ENCODE measurements around the gene CLDN10. TPM values are rescaled to one million over a fixed set of nuclear protein-coding genes. Genes with fewer than 3 reads are reported as not detected.

Gene CLDN10
- total and polyA plus RNA-seq, 2 of the 8 experiments (the other 6 are each of a cell fraction or from before 2014, with no cell fraction given) = 41.2 to 43.6 TPM

- Histone ChIP-seq H3K56ac (replicated peaks; ENCODE audit: insufficient read length, low read depth, low read length) (no peak overlapping the region), H2BK120ac (replicated peaks; ENCODE audit: low read depth, low read length) (no peak overlapping the region), H4K8ac (ENCODE audit: extremely low read depth, insufficient read depth, low read length) (no peak overlapping the region), H4K5ac (ENCODE audit: insufficient read length, low read depth, low read length) (no peak overlapping the region), H3K4ac (replicated peaks; ENCODE audit: insufficient read length, low read depth, low read length) (no peak overlapping the region), H2BK12ac (ENCODE audit: low read depth, low read length) (no peak overlapping the region), H3K27ac (ENCODE audit: low read depth, low read length) (no peak overlapping the region), H3K9ac (replicated peaks in 1 of 4; ENCODE audit: extremely low read depth in 1 of 4, low read depth in 3 of 4, low read length in 3 of 4) (no peak overlapping the region), H3K79me1 (ENCODE audit: low read depth, low read length) (no peaks in the 10 kb centered on the region), H3K4me2 (ENCODE audit: insufficient read depth in 1 of 2, low read depth in 2 of 2, low read length in 2 of 2) (no peak overlapping the region), H3K23me2 (ENCODE audit: low read depth, low read length) (no peaks in the 10 kb centered on the region), H4K20me1 (replicated peaks in 1 of 2; ENCODE audit: control insufficient read depth in 1 of 2, insufficient read depth in 2 of 2, low read length in 2 of 2) (no peaks in the 10 kb centered on the region), H3K4me3 (ENCODE audit: extremely low read depth in 1 of 4, insufficient read depth in 2 of 4, low read depth in 3 of 4, low read length in 4 of 4) (no peak overlapping the region), H2BK5ac (ENCODE audit: low read depth, low read length) (no peak overlapping the region), H2AK5ac (ENCODE audit: low read depth, low read length) (no peak overlapping the region), H3K9me3 (ENCODE audit: insufficient read depth in 2 of 2, low read depth in 1 of 2, low read length in 1 of 2) (no peaks in the 10 kb centered on the region), H3K23ac (ENCODE audit: insufficient read length) (no peak overlapping the region), H3K27me3 (replicated peaks in 1 of 4; ENCODE audit: control insufficient read depth in 3 of 4, extremely low read depth in 1 of 4, insufficient read depth in 3 of 4, low read length in 3 of 4) (no peaks in the 10 kb centered on the region), H2BK20ac (ENCODE audit: low read length) (no peak overlapping the region), H4K91ac (replicated peaks; ENCODE audit: insufficient read length, low read length) (no peak overlapping the region), H3K79me2 (ENCODE audit: control insufficient read depth in 1 of 2, insufficient read depth in 2 of 2, low read length in 2 of 2) (no peaks in the 10 kb centered on the region), H2AFZ (ENCODE audit: low read length) (no peak overlapping the region), H3K14ac (ENCODE audit: insufficient read length) (no peak overlapping the region), H3K36me3 (ENCODE audit: control insufficient read depth in 2 of 4, insufficient read depth in 4 of 4, low read length in 3 of 4) (peaks cover 6 to 43% (median 24%) of the 10 kb centered on the region in 4 experiments), H3K4me1 (replicated peaks in 1 of 4; ENCODE audit: control insufficient read depth in 3 of 4, insufficient read depth in 4 of 4, low read length in 3 of 4) (no peaks in the 10 kb centered on the region), H3K18ac (ENCODE audit: extremely low read depth, low read length) (no peak overlapping the region), H2BK15ac (ENCODE audit: low read length) (no peak overlapping the region)
- CTCF ChIA-PET (ENCODE audit: partially characterized antibody) = no interaction called here
- DNase-seq (ENCODE audit: low read depth in 1 of 2, low spot score in 2 of 2) (no peak), FAIRE-seq (no peak)
- POLR2A ChIA-PET (ENCODE audit: partially characterized antibody) = no interaction called here
- WGBS, 2 experiments (ENCODE audit: extremely low coverage in 1 of 2, insufficient coverage in 1 of 2, insufficient read length in 1 of 2, insufficient replicate concordance in 2 of 2, low coverage in 1 of 2, low lambda C conversion rate in 2 of 2, missing lambda C conversion rate in 1 of 2) = 89% methylated on average over 2 of the region's 2 CpGs; no CpG with 5 or more reads in 1 of the 2 experiments
- TF ChIP-seq CHD7 (IDR thresholded peaks at IDR 0.05; ENCODE audit: insufficient replicate concordance, low read length) = no peak
Observed at GRCh38 chr13:95588721-95589120, 36.2 kb downstream of the CLDN10 start.
